Activated CD8-positive, alpha-beta memory T cell treated with anti-CD3 and anti-CD28 coated beads for 36 hours (primary cell): ENCODE data around the gene GRB14. TPM values are rescaled to one million over a fixed set of nuclear protein-coding genes. Genes with fewer than 3 reads are reported as not detected.
"Not testable (repeated sequence)": the region's sequence is repeated elsewhere in the genome, so short reads cannot be mapped to it uniquely, and the experiment has no call there.

Source experiments
- CTCF ChIA-PET: fragments of 350-600 bp; sonication (Branson Sonifier 250); formaldehyde crosslinking; loops from one replicate; lab custom pipeline; 2021; ENCODE audit warnings: antibody characterized with exemption; lab: Charles Lee
- POLR2A ChIA-PET: fragments of 350-600 bp; sonication (Branson Sonifier 250); formaldehyde crosslinking; loops from one replicate; lab custom pipeline; 2021; ENCODE audit warnings: antibody characterized with exemption; lab: Charles Lee
- total RNA-seq, 2 experiments: library from RNA; stranded (reverse); gene quantifications; one replicate each; pipeline ENCODE4 v1.2.3, GENCODE V29; 2021

GRB14 gene
- total RNA-seq, 2 experiments from 2014 or later = not detected

GRCh38 chr2:164561991-164562390 is 59.3 kb downstream of the GRB14 start:
- POLR2A ChIA-PET = no interaction called here
- CTCF ChIA-PET = no interaction called here

GRCh38 chr2:164561416-164561815 is 59.9 kb downstream of the GRB14 start:
- ChIA-PET CTCF (no interaction called here), POLR2A (no interaction called here)

GRCh38 chr2:164560902-164561301 is 60.4 kb downstream of the GRB14 start:
- ChIA-PET POLR2A (no interaction called here), CTCF (no interaction called here)

GRCh38 chr2:164560181-164560792 is 61.0 kb downstream of the GRB14 start:
- CTCF ChIA-PET = no interaction called here
- POLR2A ChIA-PET = no interaction called here

- CTCF ChIA-PET = no interaction called here
Measured at GRCh38 chr2:164558450-164558849, 62.8 kb downstream of the GRB14 start.

GRCh38 chr2:164554487-164554886 is 66.8 kb downstream of the GRB14 start:
- POLR2A ChIA-PET = no interaction called here
- CTCF ChIA-PET = no interaction called here

More at GRCh38 chr2:164558450-164558849, 62.8 kb downstream of the GRB14 start:
- POLR2A ChIA-PET = no interaction called here

DNA sequence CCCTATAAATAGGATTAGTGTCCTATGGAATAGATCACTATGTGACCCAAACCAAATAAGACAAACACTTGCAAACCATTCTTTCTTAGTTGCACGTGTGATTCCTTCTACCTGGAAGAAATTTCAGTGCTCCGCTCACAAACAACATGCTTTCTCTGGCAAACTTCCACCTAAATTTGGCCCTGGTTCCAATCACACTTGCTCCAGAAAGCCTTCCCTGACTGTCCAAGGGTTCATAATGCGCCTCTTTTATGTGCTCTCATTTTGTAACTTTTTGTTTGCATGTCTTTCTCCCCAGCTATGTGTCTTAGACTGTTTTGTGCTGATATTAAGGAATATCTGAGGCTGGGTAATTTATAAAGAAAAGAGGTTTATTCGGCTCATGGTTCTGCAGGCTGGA is 69.8 kb downstream of the GRB14 start:
- CTCF ChIA-PET = no interaction called here
- POLR2A ChIA-PET = no interaction called here

DNA sequence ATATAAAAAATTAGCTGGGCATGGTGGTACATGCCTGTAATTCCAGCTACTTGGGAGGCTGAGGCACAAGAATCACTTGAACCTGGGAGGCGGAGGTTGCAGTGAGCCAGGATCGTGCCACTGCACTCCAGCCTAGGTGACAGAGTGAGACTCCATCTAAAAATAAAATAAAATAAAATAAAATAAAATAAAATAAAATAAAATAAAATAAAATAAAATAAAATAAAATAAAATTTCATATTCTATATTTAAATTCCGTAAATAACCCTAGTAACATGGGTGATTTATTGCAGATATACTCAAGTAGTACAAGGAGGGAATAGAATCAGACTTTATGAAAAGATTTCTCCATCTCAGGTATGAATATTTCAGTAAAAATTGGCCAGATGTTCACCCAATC is 71.6 kb downstream of the GRB14 start:
- CTCF ChIA-PET, POLR2A ChIA-PET: not testable (repeated sequence)

DNA sequence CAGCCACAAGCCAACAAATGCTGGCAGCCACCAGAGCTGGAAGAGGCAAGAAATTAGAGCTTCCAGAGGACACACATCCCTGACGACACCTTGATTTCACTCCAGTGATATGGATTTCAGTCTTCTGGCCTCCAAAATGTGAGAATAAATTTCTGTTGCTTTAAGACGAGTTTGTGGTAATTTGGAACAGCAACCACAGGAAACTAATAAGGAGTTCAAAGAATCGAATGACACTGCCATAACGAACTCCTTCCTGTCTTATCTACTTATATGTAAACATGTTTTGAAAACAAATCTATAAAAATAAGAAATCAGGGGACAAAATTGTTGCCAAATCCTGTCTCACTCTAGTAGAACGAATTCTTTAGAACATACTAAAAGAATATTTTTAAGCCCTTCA is 75.8 kb downstream of the GRB14 start:
- ChIA-PET POLR2A (no interaction called here), CTCF (no interaction called here)

DNA sequence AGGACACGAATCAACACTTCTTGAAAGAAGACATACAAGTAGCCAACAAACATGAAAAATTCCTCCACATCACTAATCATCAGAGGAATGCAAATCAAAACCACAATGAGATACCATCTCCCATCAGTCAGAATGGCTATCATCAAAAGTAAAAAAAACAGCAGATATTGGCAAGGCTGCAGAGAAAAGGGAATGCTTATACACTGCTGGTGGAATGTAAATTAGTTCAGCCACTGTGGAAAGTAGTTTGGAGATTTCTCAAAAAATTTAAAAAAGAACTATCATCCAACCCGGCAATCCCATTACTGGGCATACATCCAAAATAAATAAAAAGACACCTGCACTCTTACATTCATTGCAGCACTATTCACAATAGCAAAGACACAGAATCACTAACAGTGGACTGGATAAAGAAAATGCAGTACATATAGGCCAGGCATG is 78.7 kb downstream of the GRB14 start:
- POLR2A ChIA-PET = no interaction called here

GRCh38 chr2:164538240-164538866 is 82.9 kb downstream of the GRB14 start:
- ChIA-PET POLR2A (no interaction called here), CTCF (no interaction called here)

More for the DNA sequence above, 78.7 kb downstream of the GRB14 start:
- CTCF ChIA-PET = no interaction called here

DNA sequence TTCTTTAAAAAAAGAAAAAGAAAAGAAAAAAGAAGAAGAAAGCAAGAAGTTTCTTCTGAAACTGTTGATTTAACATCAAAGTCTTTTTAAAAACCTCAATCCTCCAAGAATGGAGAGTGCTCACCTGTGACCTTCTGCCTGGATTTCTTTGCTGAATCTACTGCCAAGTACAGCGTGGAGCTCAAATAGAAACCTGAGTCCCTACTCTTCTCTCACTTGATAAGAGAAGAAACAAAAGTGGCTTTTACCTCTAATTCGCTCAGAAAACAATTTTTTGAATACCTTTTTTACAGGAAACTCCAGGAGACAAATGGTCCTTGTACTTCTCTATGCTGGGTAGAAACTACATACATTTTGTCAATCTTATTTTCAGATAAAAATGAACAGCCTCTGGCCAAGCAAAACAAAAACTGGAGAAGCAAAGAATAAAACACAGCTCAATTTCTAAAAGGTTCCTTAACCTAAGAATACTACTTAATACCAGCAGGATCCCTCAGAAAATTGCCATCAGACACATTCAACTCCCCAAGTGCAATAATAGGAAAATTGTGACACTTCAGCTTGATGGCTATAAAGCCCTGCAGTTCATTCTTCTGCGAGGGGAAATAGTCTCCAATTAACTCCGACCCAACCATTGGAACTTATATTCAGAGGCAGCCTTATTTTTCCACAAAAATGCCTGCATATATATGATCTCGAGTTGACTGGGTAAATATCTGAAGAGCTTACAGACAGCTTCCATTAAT is 85.8 kb downstream of the GRB14 start:
- ChIA-PET CTCF (no interaction called here), POLR2A (no interaction called here)

- POLR2A ChIA-PET = no interaction called here
- CTCF ChIA-PET = no interaction called here
Measured at GRCh38 chr2:164530464-164530863, 90.8 kb downstream of the GRB14 start.

- ChIA-PET CTCF (no interaction called here), POLR2A (no interaction called here)
Measured at GRCh38 chr2:164523726-164524125, 97.6 kb downstream of the GRB14 start.

- ChIA-PET POLR2A (no interaction called here), CTCF (no interaction called here)
Measured at GRCh38 chr2:164523009-164523408, 98.3 kb downstream of the GRB14 start.

DNA sequence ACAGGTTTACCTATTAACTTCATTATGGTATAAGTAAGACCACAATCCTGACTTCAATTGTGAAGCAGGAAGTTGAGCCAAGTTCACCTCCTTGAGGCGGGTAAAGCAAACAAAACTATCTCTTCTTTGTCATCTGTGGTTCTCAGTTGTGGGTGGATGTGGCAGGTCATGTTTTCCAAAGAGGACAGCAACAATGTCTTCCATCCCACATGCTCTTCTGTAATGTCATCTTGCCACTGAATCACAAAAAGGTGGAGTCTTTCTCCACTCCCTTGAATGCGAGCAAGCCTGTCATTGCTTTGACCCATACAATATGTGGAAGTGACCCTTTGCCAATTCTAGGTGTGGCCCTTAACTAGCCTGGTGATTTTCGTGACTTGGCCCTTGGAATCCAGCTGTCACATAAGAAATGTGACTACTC is 98.7 kb downstream of the GRB14 start:
- POLR2A ChIA-PET = no interaction called here
- CTCF ChIA-PET = no interaction called here

GRCh38 chr2:164515734-164516133 is 105.5 kb downstream of the GRB14 start:
- POLR2A ChIA-PET = no interaction called here
- CTCF ChIA-PET = no interaction called here

GRCh38 chr2:164515030-164515429 is 106.3 kb downstream of the GRB14 start:
- POLR2A ChIA-PET = no interaction called here
- CTCF ChIA-PET = no interaction called here

DNA sequence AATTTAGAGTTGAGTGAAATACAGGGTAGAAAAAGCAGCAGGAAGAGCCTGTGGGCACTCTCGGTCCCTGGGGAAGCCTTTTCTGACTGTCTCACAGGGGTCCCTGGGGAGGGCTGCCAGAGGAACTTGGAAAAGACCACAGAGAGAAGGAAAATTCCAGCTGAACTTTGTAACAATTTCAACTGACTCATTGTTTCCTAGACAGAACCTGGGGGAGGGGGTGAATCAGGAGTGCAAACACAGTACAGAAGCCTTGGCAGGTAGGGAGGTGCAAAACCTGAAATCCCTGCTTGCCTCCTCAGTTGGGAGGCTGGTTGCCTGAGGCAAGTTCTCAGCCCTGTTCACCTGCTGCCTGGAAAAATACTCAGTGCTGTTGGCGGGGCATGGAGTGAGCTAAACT is 106.8 kb downstream of the GRB14 start:
- ChIA-PET CTCF (no interaction called here), POLR2A (no interaction called here)

DNA sequence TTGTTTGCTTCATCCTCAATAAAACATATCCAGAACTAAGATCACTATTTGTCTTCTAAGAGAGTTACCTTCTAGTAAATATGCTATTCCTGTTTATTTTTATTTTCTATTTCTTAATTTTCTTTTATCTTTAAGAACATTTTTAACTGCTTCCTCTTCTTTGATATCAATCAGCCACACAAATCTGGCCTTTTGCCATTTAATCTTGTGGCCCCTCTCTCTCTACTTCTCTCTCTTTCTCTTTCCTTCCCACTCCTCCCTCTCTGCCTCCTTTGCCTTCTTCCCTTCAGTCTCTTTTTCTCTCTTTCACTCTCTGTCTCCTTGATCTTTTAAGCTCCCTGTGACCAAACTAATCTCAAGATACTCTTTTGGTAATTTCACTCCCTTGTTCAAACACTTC is 108.4 kb downstream of the GRB14 start:
- ChIA-PET CTCF (no interaction called here), POLR2A (no interaction called here)

- POLR2A ChIA-PET = no interaction called here
- CTCF ChIA-PET = no interaction called here
Measured at GRCh38 chr2:164511738-164512137, 109.5 kb downstream of the GRB14 start.
